Esophagus squamous epithelium (tissue), 5 donors: Measurements from ENCODE around the gene NHERF2. TPM values are rescaled to one million over a fixed set of nuclear protein-coding genes. Genes with fewer than 3 reads are reported as not detected.

Experiments
- DNase-seq: peaks from one replicate; lab custom pipeline; 2025; lab: John Stamatoyannopoulos, UW
- H3K27ac ChIP-seq, 4 donors: fragments of 200-600 bp; sonication (generic); one replicate each; pipeline ENCODE4 v1.5.1; 2016 to 2019; ENCODE audit warnings: mild to moderate bottlenecking in 1 of 4
- H3K27me3 ChIP-seq, 4 donors: fragments of 200-600 bp; sonication (generic); 1 replicate in 3 of 4; 2 replicates in 1 of 4; pipeline versions ENCODE4 v1.5.1 to v1.6.0; 2017 to 2021; ENCODE audit warnings: antibody characterized with exemption in 1 of 4
- H3K36me3 ChIP-seq, 3 donors: fragments of 200-600 bp; sonication (generic); one replicate each; pipeline ENCODE4 v1.5.1; 2016 to 2019
- H3K4me1 ChIP-seq, 3 donors: fragments of 200-600 bp; sonication (generic); one replicate each; pipeline ENCODE4 v1.5.1; 2017 to 2019
- H3K4me3 ChIP-seq, 4 donors: fragments of 200-600 bp; sonication (generic); 1 replicate in 3 of 4; 2 replicates in 1 of 4; pipeline ENCODE4 v1.5.1; 2016 to 2019; ENCODE audit warnings: mild to moderate bottlenecking in 2 of 4, moderate library complexity in 1 of 4
- H3K9me3 ChIP-seq, 3 donors: fragments of 200-600 bp; sonication (generic); one replicate each; pipeline ENCODE4 v1.5.1; 2016 to 2019
- POLR2A ChIP-seq, 4 donors: fragments of 450-650 bp; IDR thresholded peaks; one replicate each; pipeline ENCODE4 v1.6.1; 2017; ENCODE audit warnings: antibody characterized with exemption in 4 of 4, mild to moderate bottlenecking in 4 of 4, moderate library complexity in 3 of 4
- WGBS, 2 donors: methylation state at CpG; one replicate each; pipeline ENCODE4 v1.1.5; 2018; 5-methylcytosine and 5-hydroxymethylcytosine counted together
- intact Hi-C: fragments of 100-400 bp; cut with DNase I; formaldehyde crosslinking; loops from one replicate; pipeline ENCODE4 v1.15.0; 2022
- total RNA-seq, 4 donors: library from RNA; depleted of rRNA; stranded (reverse); fragments of >200 nt; gene quantifications; one replicate each; pipeline ENCODE4 v1.1.0, GENCODE V29; 2016
- TF ChIP-seq, protein P1 (sequence below), 6 experiments: fragments of 450-650 bp in 4 of 6; fragments of 200-600 bp in 2 of 6; sonication (generic) in 2 of 6; IDR thresholded peaks; one replicate each; pipeline ENCODE4 v1.5.1; 2016 to 2019; ENCODE audit warnings: antibody characterized with exemption in 6 of 6, mild to moderate bottlenecking in 4 of 6, moderate library complexity in 4 of 6
- donor health status: DM: yes; HTN: yes; CAD: no.

Gene NHERF2
- 10 to 100 TPM; 11.6 to 31.7 (median 16.5) TPM for total RNA-seq

- peaks cover 0 to 6% (median 0%) of the 10 kb centered on the region in 3 donors for H3K36me3 ChIP-seq
- H3K4me1 ChIP-seq, result peaks cover 39 to 87% (median 45%) of the 10 kb centered on the region in 3 donors
- H3K9me3 ChIP-seq, result no peaks in the 10 kb centered on the region
- DNase-seq, result no peak
- H3K4me3 ChIP-seq, result peak within 1 kb of the TSS; percentile 51 to 90 (median 63)
- peaks cover 0 to 19% (median 0%) of the 10 kb centered on the region in 4 donors for H3K27me3 ChIP-seq
- intact Hi-C loops, result no loop called here
- H3K27ac ChIP-seq, result peak within 1 kb of the TSS; percentile 68 to 86 (median 80)
- no peak for TF ChIP-seq POLR2A (IDR thresholded peaks at IDR 0.05)
- TF ChIP-seq, protein P1, sequence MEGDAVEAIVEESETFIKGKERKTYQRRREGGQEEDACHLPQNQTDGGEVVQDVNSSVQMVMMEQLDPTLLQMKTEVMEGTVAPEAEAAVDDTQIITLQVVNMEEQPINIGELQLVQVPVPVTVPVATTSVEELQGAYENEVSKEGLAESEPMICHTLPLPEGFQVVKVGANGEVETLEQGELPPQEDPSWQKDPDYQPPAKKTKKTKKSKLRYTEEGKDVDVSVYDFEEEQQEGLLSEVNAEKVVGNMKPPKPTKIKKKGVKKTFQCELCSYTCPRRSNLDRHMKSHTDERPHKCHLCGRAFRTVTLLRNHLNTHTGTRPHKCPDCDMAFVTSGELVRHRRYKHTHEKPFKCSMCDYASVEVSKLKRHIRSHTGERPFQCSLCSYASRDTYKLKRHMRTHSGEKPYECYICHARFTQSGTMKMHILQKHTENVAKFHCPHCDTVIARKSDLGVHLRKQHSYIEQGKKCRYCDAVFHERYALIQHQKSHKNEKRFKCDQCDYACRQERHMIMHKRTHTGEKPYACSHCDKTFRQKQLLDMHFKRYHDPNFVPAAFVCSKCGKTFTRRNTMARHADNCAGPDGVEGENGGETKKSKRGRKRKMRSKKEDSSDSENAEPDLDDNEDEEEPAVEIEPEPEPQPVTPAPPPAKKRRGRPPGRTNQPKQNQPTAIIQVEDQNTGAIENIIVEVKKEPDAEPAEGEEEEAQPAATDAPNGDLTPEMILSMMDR (IDR thresholded peaks at IDR 0.05), result no peak
- 21% methylated on average over 4 of the region's 59 CpGs; no CpG with 5 or more reads in 1 of the 2 donors for WGBS, 2 donors
Observed at GRCh38 chr16:2026461-2027023, at the start of gene NHERF2. NHERF2 (plus strand) TSS chr16:2026902; CDS start chr16:2027006, 104 bp downstream.

- TF ChIP-seq POLR2A (IDR thresholded peaks at IDR 0.05), result no peak
- TF ChIP-seq, protein P1 (IDR thresholded peaks at IDR 0.05), result no peak
- intact Hi-C loops, result no loop called here
- Histone ChIP-seq H3K27ac (peak overlapping the region in 3 of 4 donors; percentile 13 to 83 (median 14)), H3K4me1 (peaks cover 28 to 72% (median 37%) of the 10 kb centered on the region in 3 donors), H3K27me3 (peaks cover 0 to 79% (median 13%) of the 10 kb centered on the region in 4 donors), H3K9me3 (no peaks in the 10 kb centered on the region), H3K36me3 (peaks cover 32 to 55% (median 41%) of the 10 kb centered on the region in 3 donors), H3K4me3 (no peak overlapping the region)
- DNase-seq, result no peak
- WGBS, 2 donors, result 73% methylated on average over 7 of the region's 33 CpGs; no CpG with 5 or more reads in 1 of the 2 donors
Observed at GRCh38 chr16:1976951-1977874, 49.5 kb upstream of the NHERF2 start.

DNA sequence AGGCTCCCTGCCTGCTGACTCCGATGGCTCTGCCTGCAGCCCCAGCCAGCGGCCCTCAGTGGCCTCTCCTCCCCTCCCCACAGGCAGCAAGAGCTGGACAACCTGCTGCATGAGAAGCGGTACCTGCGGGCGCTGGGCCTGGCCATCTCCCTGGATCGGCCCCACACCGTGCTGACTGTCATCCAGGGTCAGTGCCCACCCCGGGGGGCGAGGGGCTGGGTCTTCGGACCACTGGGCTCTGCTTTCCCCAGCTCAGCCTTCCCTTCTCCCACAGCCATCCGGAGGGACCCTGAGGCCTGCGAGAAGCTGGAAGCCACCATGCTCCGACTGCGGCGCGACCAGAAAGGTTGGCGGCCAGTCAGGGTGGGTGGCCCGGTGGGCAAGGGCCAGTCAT lies 48.8 kb upstream of the NHERF2 start:
- WGBS, 2 donors, result no CpG with 5 or more reads among the region's 18 CpGs
- H3K4me3 ChIP-seq, result no peak overlapping the region
- H3K36me3 ChIP-seq, result peaks cover 32 to 55% (median 41%) of the 10 kb centered on the region in 3 donors
- intact Hi-C loops, result no loop called here
- H3K27ac ChIP-seq, result peak overlapping the region in 3 of 4 donors; percentile 2 to 83 (median 82)
- no peak for TF ChIP-seq POLR2A (IDR thresholded peaks at IDR 0.05)
- TF ChIP-seq, protein P1 (IDR thresholded peaks at IDR 0.05), result no peak
- DNase-seq, result no peak
- H3K9me3 ChIP-seq, result no peaks in the 10 kb centered on the region
- H3K27me3 ChIP-seq, result peaks cover 0 to 85% (median 13%) of the 10 kb centered on the region in 4 donors
- peaks cover 21 to 72% (median 31%) of the 10 kb centered on the region in 3 donors for H3K4me1 ChIP-seq

DNA sequence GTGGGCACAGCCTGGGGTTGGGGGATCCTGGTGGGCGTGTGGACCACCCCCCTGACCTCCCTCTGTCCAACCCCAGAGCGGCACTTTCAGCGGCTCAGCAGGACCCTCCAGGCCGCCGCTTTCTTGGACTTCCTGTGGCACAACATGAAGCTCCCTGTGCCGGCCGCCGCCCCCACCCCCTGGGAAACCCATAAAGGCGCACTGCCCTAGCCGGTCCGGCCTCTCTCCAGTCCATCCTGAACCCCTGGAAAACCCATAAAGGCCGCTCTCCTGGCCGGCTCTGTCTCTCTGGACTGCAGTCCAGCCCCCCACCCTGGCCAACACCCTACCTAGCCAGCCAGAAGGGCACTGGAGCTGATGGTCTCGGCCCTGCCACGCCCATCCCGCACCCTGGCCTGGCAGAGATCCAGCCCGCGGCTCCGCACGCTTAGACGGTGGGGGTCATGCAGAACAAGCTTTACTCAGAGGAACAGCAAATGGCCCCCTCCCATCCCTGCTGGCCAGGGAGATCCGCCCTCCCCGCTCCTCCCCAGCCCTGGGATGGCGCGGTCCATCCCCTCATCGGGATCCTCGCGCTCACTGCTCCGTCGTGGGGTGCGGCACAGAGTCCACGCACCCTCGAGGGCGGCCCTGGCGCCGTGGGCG lies 48.1 kb upstream of the NHERF2 start:
- Histone ChIP-seq H3K4me3 (peak overlapping the region; percentile 36 to 50 (median 44)), H3K4me1 (peaks cover 25 to 72% (median 29%) of the 10 kb centered on the region in 3 donors), H3K27me3 (peaks cover 0 to 93% (median 13%) of the 10 kb centered on the region in 4 donors), H3K36me3 (peaks cover 32 to 53% (median 41%) of the 10 kb centered on the region in 3 donors), H3K27ac (peak overlapping the region; percentile 52 to 83 (median 80)), H3K9me3 (no peaks in the 10 kb centered on the region)
- intact Hi-C loops, result no loop called here
- WGBS, 2 donors, result 90% methylated on average over 4 of the region's 37 CpGs; no CpG with 5 or more reads in 1 of the 2 donors
- no peak for DNase-seq
- TF ChIP-seq POLR2A (IDR thresholded peaks at IDR 0.05), result no peak
- TF ChIP-seq, protein P1 (IDR thresholded peaks at IDR 0.05), result no peak
